H1 (cell line): ENCODE measurements around the gene RHBDD1. TPM values are rescaled to one million over a fixed set of nuclear protein-coding genes. Genes with fewer than 3 reads are reported as not detected.

Source experiments
- CTCF ChIA-PET: fragments of 300-600 bp; sonication (Branson Sonifier 250); formaldehyde crosslinking; loops from one replicate; lab custom pipeline; 2021; ENCODE audit not compliant: partially characterized antibody; lab: Charles Lee
- POLR2A ChIA-PET: fragments of 300-600 bp; sonication (Branson Sonifier 250); formaldehyde crosslinking; loops from one replicate; lab custom pipeline; 2021; ENCODE audit warnings: inconsistent platforms; ENCODE audit not compliant: partially characterized antibody; lab: Charles Lee
- DNase-seq, 2 experiments: peaks; one replicate each; pipeline versions ENCODE4 v3.0.0 to v3.0.0-alpha.2; 2010 to 2022; ENCODE audit warnings: low spot score in 2 of 2, low read depth in 1 of 2, mixed read lengths in 1 of 2
- FAIRE-seq: peaks from 2 replicates; lab custom pipeline; 2011; peaks lifted over from hg19 to GRCh38; lab: Jason Lieb, UNC
- H2AFZ ChIP-seq: 2 replicates; pipeline ENCODE4 v1.8.1; 2012; ENCODE audit warnings: low read length, inconsistent platforms
- H2AK5ac ChIP-seq: 2 replicates; pipeline ENCODE4 v1.6.1; 2013; ENCODE audit warnings: low read depth, low read length
- H2BK120ac ChIP-seq: replicated peaks from 2 replicates; pipeline ENCODE3; 2013; ENCODE audit warnings: low read depth, low read length, inconsistent platforms
- H2BK12ac ChIP-seq: 2 replicates; pipeline ENCODE4 v1.6.1; 2013; ENCODE audit warnings: low read depth, low read length
- H2BK15ac ChIP-seq: 2 replicates; pipeline ENCODE4 v1.6.1; 2013; ENCODE audit warnings: low read length
- H2BK20ac ChIP-seq: 2 replicates; pipeline ENCODE4 v1.6.1; 2013; ENCODE audit warnings: low read length
- H2BK5ac ChIP-seq: 2 replicates; pipeline ENCODE4 v1.6.1; 2013; ENCODE audit warnings: low read depth, low read length
- H3K14ac ChIP-seq: 2 replicates; pipeline ENCODE4 v1.6.1; 2013; ENCODE audit warnings: inconsistent platforms; ENCODE audit not compliant: insufficient read length
- H3K18ac ChIP-seq: 2 replicates; pipeline ENCODE4 v1.6.1; 2013; ENCODE audit warnings: low read length; ENCODE audit errors: extremely low read depth
- H3K23ac ChIP-seq: 2 replicates; pipeline ENCODE4 v1.6.1; 2013; ENCODE audit warnings: inconsistent platforms; ENCODE audit not compliant: insufficient read length
- H3K23me2 ChIP-seq: 2 replicates; pipeline ENCODE4 v1.6.1; 2013; ENCODE audit warnings: low read depth, low read length
- H3K27ac ChIP-seq: 2 replicates; pipeline ENCODE4 v1.6.1; 2011; ENCODE audit warnings: low read depth, low read length, inconsistent platforms
- H3K27me3 ChIP-seq, 4 experiments: replicated peaks in 1 of 4; 1 replicate in 1 of 4; 2 replicates in 3 of 4; pipeline versions ENCODE4 v1.6.1 to v1.8.1; 2011 to 2013; ENCODE audit warnings: low read length in 3 of 4, mild to moderate bottlenecking in 3 of 4, inconsistent platforms in 2 of 4, mixed read lengths in 2 of 4, moderate library complexity in 1 of 4; ENCODE audit not compliant: control insufficient read depth in 3 of 4, insufficient read depth in 3 of 4; ENCODE audit errors: extremely low read depth in 1 of 4
- H3K36me3 ChIP-seq, 4 experiments: 2 replicates each; pipeline versions ENCODE4 v1.6.1 to v1.8.1; 2011 to 2013; ENCODE audit warnings: mild to moderate bottlenecking in 4 of 4, low read length in 3 of 4, moderate library complexity in 2 of 4, control low read depth in 1 of 4, inconsistent platforms in 1 of 4; ENCODE audit not compliant: insufficient read depth in 4 of 4, control insufficient read depth in 2 of 4
- H3K4ac ChIP-seq: replicated peaks from 2 replicates; pipeline ENCODE3; 2013; ENCODE audit warnings: low read length, low read depth, mixed read lengths, inconsistent platforms; ENCODE audit not compliant: insufficient read length
- H3K4me1 ChIP-seq, 4 experiments: replicated peaks in 1 of 4; 1 replicate in 1 of 4; 2 replicates in 3 of 4; pipeline versions ENCODE4 v1.6.1 to v1.8.1; 2011 to 2013; ENCODE audit warnings: low read length in 3 of 4, inconsistent platforms in 2 of 4, mixed read lengths in 1 of 4; ENCODE audit not compliant: insufficient read depth in 4 of 4, control insufficient read depth in 3 of 4
- H3K4me2 ChIP-seq, 2 experiments: 2 replicates each; pipeline versions ENCODE4 v1.6.1 to v1.8.1; 2011 to 2013; ENCODE audit warnings: low read depth in 2 of 2, low read length in 2 of 2, control low read depth in 1 of 2, inconsistent platforms in 1 of 2, mild to moderate bottlenecking in 1 of 2; ENCODE audit not compliant: insufficient read depth in 1 of 2
- H3K4me3 ChIP-seq, 4 experiments: fragments of 200-600, 300-600 bp in 1 of 4; sonication (generic), shearing (Covaris generic), sonication (Bioruptor Twin) in 1 of 4; 2 replicates each; pipeline versions ENCODE4 v1.5.1 to v1.8.1; 2011 to 2016; ENCODE audit warnings: low read length in 4 of 4, low read depth in 3 of 4, control low read depth in 2 of 4, inconsistent platforms in 2 of 4, mild to moderate bottlenecking in 2 of 4, mixed read lengths in 1 of 4, moderate library complexity in 1 of 4; ENCODE audit not compliant: insufficient read depth in 2 of 4; ENCODE audit errors: extremely low read depth in 1 of 4
- H3K56ac ChIP-seq: replicated peaks from 2 replicates; pipeline ENCODE3; 2013; ENCODE audit warnings: low read depth, mild to moderate bottlenecking, mixed read lengths, low read length, inconsistent platforms; ENCODE audit not compliant: insufficient read length
- H3K79me1 ChIP-seq: 2 replicates; pipeline ENCODE4 v1.6.1; 2013; ENCODE audit warnings: low read depth, low read length, control low read depth
- H3K79me2 ChIP-seq, 2 experiments: 2 replicates each; pipeline versions ENCODE4 v1.6.1 to v1.8.1; 2012 to 2013; ENCODE audit warnings: low read length in 2 of 2, mild to moderate bottlenecking in 2 of 2, inconsistent platforms in 1 of 2; ENCODE audit not compliant: insufficient read depth in 2 of 2, control insufficient read depth in 1 of 2
- H3K9ac ChIP-seq, 4 experiments: replicated peaks in 1 of 4; 1 replicate in 1 of 4; 2 replicates in 3 of 4; pipeline versions ENCODE4 v1.6.1 to v1.8.1; 2011 to 2013; ENCODE audit warnings: low read depth in 3 of 4, low read length in 3 of 4, control low read depth in 2 of 4, mild to moderate bottlenecking in 2 of 4, moderate library complexity in 2 of 4, inconsistent platforms in 1 of 4; ENCODE audit errors: extremely low read depth in 1 of 4
- H3K9me3 ChIP-seq, 2 experiments: 2 replicates each; pipeline versions ENCODE4 v1.6.1 to v1.8.1; 2012 to 2013; ENCODE audit warnings: mild to moderate bottlenecking in 2 of 2, moderate library complexity in 2 of 2, control low read depth in 1 of 2, inconsistent platforms in 1 of 2, low read depth in 1 of 2, low read length in 1 of 2, mixed read lengths in 1 of 2; ENCODE audit not compliant: insufficient read depth in 2 of 2
- H4K20me1 ChIP-seq, 2 experiments: replicated peaks in 1 of 2; 2 replicates each; pipeline versions ENCODE3 to v1.8.1; 2011 to 2013; ENCODE audit warnings: inconsistent platforms in 2 of 2, low read length in 2 of 2, mild to moderate bottlenecking in 1 of 2; ENCODE audit not compliant: insufficient read depth in 2 of 2, control insufficient read depth in 1 of 2
- H4K5ac ChIP-seq: 2 replicates; pipeline ENCODE4 v1.6.1; 2013; ENCODE audit warnings: low read length, low read depth, mixed read lengths, inconsistent platforms; ENCODE audit not compliant: insufficient read length
- H4K8ac ChIP-seq: 2 replicates; pipeline ENCODE4 v1.8.0; 2013; ENCODE audit warnings: mild to moderate bottlenecking, moderate library complexity, low read length, inconsistent platforms; ENCODE audit not compliant: insufficient read depth; ENCODE audit errors: extremely low read depth
- H4K91ac ChIP-seq: replicated peaks from 2 replicates; pipeline ENCODE3; 2013; ENCODE audit warnings: low read length, mixed read lengths, inconsistent platforms; ENCODE audit not compliant: insufficient read length
- EP300 ChIP-seq, 2 experiments: IDR thresholded peaks; 1 replicate in 1 of 2; 2 replicates in 1 of 2; pipeline ENCODE4 v1.6.1; 2011 to 2012; ENCODE audit warnings: low read depth in 2 of 2, low read length in 2 of 2, mild to moderate bottlenecking in 2 of 2, borderline replicate concordance in 1 of 2, inconsistent platforms in 1 of 2, moderate library complexity in 1 of 2
- WGBS, 2 experiments: shearing (Covaris generic) in 1 of 2; methylation state at CpG; one replicate each; pipeline versions ENCODE4 v1.1.6 to v1.1.7; 2013 to 2015; ENCODE audit warnings: low lambda C conversion rate in 2 of 2, mixed read lengths in 2 of 2, inconsistent platforms in 1 of 2, low coverage in 1 of 2, missing lambda C conversion rate in 1 of 2; ENCODE audit not compliant: insufficient replicate concordance in 2 of 2, insufficient coverage in 1 of 2, insufficient read length in 1 of 2; ENCODE audit errors: extremely low coverage in 1 of 2, missing lambda C conversion rate in 1 of 2; 5-methylcytosine and 5-hydroxymethylcytosine counted together
- polyA plus RNA-seq, 7 experiments: library from polyadenylated mRNA; depleted of rRNA in 3 of 7; stranded (reverse) in 5 of 7; unstranded in 2 of 7; fragments of >200 nt in 5 of 7; fragments of 200-250 nt in 2 of 7; gene quantifications; 1 replicate in 5 of 7; 2 replicates in 1 of 7; 4 replicates in 1 of 7; pipeline versions ENCODE4 v1.2.1 to v1.2.3, GENCODE V29; 2011 to 2013; ENCODE audit warnings: missing spikeins in 2 of 7, mixed read lengths in 2 of 7
- total RNA-seq: library from RNA; stranded (reverse); fragmentation: NEBNext Ultra II Directional; extraction: Animal tissue kit (Norgen Biotek cat#: 25700); gene quantifications from 2 replicates; pipeline ENCODE4 v1.2.1, GENCODE V29; 2021
- TF ChIP-seq, protein P1 (sequence below): IDR thresholded peaks from 2 replicates; pipeline ENCODE4 v1.6.1; 2012; ENCODE audit warnings: inconsistent platforms

The RHBDD1 gene
- total and polyA plus RNA-seq, 2 of the 8 experiments (the other 6 are each of a cell fraction or from before 2014, with no cell fraction given): 10.5 to 23.1 TPM

GRCh38 chr2:226869371-226869770 is 33.5 kb downstream of the RHBDD1 start:
- no peaks in the 10 kb centered on the region for H3K23me2 ChIP-seq
- no peak overlapping the region for H4K5ac ChIP-seq
- WGBS, 2 experiments: 57% methylated on average over 5 of the region's 5 CpGs; no CpG with 5 or more reads in 1 of the 2 experiments
- H2BK5ac ChIP-seq: peak overlapping the region; percentile 5; the same call in 1 of the 2 replicates
- peaks cover 4 to 19% (median 17%) of the 10 kb centered on the region in 4 experiments; a peak in 6 of 7 replicates for H3K4me1 ChIP-seq
- 0 out of 2 replicates have a peak overlapping the region, but pooled peaks have one; percentile 1 for H2BK12ac ChIP-seq
- no peak overlapping the region for H3K4me3 ChIP-seq
- peak overlapping the region; percentile 5 for H4K91ac ChIP-seq
- peak overlapping the region in 1 of 2 experiments; percentile 35; a peak in 2 of 4 replicates for H3K4me2 ChIP-seq
- no peak overlapping the region for H3K4ac ChIP-seq
- peak overlapping the region; percentile 62; the same call in 1 of the 2 replicates for H4K8ac ChIP-seq
- no peak overlapping the region for H3K9ac ChIP-seq
- no peak overlapping the region for H3K14ac ChIP-seq
- no peak overlapping the region for H3K23ac ChIP-seq
- DNase-seq (no peak), FAIRE-seq (no peak)
- no peaks in the 10 kb centered on the region; a peak in 1 of 4 replicates for H3K79me2 ChIP-seq
- no peaks in the 10 kb centered on the region for H3K27me3 ChIP-seq
- H3K36me3 ChIP-seq: peaks cover 0 to 3% (median 1%) of the 10 kb centered on the region in 4 experiments; a peak in 3 of 8 replicates
- TF ChIP-seq EP300 (IDR thresholded peaks at IDR 0.05; ENCODE audit: borderline replicate concordance in 1 of 2, low read depth in 2 of 2, low read length in 2 of 2): no peak
- TF ChIP-seq, protein P1, sequence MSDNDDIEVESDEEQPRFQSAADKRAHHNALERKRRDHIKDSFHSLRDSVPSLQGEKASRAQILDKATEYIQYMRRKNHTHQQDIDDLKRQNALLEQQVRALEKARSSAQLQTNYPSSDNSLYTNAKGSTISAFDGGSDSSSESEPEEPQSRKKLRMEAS: peak; percentile 45; the same call in 1 of the 2 replicates
- H2AK5ac ChIP-seq: no peak overlapping the region
- no peak overlapping the region for H2BK120ac ChIP-seq
- H3K9me3 ChIP-seq: no peaks in the 10 kb centered on the region
- POLR2A ChIA-PET: no interaction called here
- CTCF ChIA-PET: interaction anchor here (0.8 kb wide), 1 partner anchor 20 kb away, joined by 3 read pairs; no protein-coding TSS in a partner anchor
- H2BK15ac ChIP-seq: no peak overlapping the region
- H3K79me1 ChIP-seq: no peaks in the 10 kb centered on the region
- no peak overlapping the region for H3K56ac ChIP-seq
- no peaks in the 10 kb centered on the region for H4K20me1 ChIP-seq
- no peak overlapping the region; the same call in 1 of the 2 replicates for H3K18ac ChIP-seq
- no peak overlapping the region for H3K27ac ChIP-seq
- no peak overlapping the region for H2BK20ac ChIP-seq
- H2AFZ ChIP-seq: no peak overlapping the region
